Activated CD4-positive, alpha-beta T cell treated with anti-CD3 and anti-CD28 coated beads, Interleukin-2, amount 50 U/mL, for 48 hours (primary cell): ENCODE data around the gene ISG20L2.

Source experiments
- DNase-seq, 2 experiments: peaks; one replicate each; pipeline ENCODE4 v3.0.0-alpha.2; 2020

Gene ISG20L2

GRCh38 chr1:156706657-156707416, 21.7 kb downstream of the ISG20L2 start:
- peak in 1 of 2 experiments; percentile 22 for DNase-seq

DNA sequence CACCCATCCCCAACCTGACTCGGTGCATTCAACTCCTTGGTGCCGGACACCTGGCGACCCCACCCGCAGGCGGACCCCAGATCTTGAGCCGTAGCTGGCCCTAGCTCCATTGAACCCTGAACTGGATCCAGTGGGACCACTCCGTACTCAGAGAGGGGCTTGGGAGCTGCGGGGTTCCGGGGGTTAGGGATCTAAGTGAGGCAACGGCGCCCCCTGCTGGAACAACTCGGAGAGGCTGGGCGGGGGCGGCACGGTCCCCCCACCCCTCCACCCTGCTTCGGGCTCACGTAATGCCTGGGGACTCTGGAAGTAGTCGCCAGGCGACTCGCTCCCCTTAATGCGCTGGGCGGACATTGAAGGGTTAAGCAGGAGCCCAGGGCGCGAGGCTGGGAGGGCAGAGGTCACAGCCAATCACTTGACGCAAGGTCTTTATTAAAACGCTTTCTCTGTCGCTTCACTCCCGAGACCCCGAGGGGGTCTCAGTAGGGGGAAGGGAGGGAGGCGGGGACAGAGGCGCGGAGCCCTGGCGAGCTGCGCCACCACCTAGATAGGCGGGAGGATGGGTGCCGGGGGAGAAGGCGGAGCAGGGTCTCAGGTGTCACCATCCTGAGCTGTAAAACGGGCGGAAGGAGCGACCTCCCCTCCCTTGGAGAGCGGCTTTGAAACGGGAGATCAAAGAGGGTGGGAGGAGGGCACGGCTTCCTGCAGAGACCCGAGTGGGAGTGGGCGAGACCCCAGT, 22.5 kb downstream of the ISG20L2 start:
- peak; percentile 81 to 82 for DNase-seq

GRCh38 chr1:156705321-156705917, 23.1 kb downstream of the ISG20L2 start, which contains the start of gene CRABP2:
Gene CRABP2 (minus strand): TSS chr1:156705583. CDS start chr1:156705446, 137 bp downstream.
- peak; percentile 37 to 45 for DNase-seq

DNA sequence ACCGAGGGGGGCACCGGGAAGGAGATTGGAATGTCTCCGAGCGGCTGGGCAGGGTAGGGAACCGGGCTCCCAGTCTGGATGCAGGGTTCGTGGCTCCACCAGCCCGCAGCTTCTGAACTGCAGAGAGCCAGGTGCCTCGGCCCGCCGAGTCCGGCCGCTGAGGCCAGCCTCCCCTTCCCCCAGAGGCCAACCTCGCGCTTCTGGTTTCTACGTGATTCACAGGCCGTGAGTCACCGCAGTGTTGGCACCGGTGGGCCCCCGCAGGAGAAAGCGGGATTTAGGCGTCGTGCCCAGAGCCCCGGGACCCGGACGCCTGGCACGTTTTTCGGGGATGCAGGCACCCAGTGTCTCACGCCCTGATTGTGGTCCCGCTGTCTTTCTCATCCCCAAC, 23.6 kb downstream of the ISG20L2 start:
- peak; percentile 53 to 68 for DNase-seq

DNA sequence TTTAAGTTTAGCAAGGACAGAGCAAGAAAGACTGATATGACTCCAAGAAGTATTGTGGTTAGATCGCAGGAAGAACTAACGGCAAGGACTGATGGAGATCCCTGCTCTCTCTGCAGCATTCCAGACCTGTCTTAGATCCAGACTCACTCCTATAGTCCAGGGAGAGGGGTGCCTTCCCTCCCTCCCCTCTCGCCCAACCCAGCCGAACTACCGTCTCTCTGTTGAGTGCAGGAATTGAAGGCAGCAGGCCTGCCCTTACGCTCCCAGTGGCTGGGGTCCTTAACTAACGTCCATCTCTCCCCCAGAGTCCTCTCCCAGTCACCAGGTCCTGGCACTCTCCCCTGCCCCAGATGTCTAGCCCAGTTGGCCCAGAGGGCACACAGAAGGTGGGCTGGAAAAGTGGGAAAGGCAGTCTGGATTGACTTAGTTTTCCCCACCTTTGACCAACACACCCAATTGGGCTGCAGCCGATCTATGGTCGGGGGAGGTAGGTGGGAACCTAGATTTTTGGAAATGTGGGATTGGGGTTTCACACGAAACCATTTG, 24.3 kb downstream of the ISG20L2 start:
- DNase-seq, result no peak

DNA sequence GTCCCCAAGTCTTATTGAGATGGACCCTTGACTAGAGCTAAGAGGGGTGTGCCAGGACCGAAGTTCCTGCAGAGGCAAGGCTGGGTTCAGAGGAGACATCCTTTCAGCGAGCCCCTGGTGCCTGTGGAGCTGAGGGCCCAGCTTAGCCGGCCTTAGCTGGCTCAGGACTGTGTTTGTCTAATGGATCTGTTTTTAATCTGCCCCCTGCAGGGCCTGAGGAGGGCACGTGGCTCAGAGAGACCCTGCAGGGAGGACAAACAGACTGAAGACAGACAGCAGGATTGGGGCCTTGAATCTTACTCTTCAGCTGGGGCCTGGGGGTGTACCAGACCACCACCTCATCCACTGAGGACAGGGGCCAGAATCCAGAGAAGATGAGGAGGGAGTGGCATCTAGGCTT, 24.8 kb downstream of the ISG20L2 start:
- DNase-seq, result no peak

GRCh38 chr1:156703336-156703735, 25.2 kb downstream of the ISG20L2 start:
- DNase-seq, result no peak

GRCh38 chr1:156700736-156701531, 27.6 kb downstream of the ISG20L2 start:
- no peak for DNase-seq

DNA sequence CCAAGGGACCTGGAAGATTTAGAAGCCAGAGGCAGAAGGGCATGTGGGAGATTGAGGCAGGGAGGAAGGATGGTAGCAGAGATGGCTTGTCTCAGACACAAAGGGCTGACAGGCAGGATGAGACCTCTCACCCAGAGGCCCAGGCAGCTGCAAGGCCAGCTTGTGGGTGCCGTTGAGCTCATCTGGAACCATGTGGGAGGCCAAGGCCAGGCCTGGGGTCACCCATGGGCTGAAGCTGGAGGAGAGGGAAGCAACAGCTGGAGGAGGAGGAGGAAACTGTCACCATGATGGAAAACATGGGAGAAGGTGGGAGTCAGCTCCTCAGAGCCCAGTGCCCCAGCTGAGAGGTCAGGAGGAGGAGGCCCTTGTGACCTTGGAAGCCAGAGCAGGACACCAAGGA, 29.6 kb downstream of the ISG20L2 start:
- no peak for DNase-seq

DNA sequence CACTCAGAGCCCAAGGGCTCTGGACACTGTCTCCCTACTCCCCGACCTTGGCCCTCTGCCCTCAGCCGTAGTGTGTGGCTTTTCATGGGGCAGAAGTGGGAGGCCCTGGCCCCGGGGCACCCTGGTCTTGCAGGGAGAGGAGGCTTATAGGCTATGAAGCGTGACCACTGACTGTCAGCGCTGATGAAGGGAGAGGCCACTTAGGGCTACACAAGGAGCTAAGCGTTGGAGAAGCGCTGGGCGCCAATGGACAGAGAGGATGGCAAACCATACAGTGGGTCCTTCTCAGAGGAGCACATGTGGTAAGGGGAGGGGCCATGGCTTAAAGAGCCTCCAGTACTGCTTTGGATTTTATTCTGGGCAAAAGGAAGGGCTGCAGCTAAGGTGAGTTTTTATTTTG, 31.1 kb downstream of the ISG20L2 start:
- no peak for DNase-seq

DNA sequence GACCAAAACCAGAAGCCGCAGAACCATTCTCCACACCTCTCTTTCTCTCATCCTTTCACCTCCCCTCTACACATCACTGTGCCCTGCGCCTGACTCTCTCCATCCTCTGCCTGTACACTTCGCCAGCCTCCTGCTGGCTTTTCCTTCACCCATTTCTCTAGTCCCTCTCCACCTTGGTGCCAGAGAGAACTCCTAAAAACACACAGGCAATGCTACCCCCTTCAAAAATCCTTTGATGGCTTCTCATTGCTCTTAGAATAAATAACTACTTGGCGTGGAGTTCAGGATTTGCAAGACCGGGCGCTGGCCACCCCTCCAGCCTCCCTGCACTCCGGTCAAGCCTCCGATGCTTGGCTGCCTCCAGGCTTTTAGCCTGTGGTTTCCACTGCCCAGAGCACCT, 31.8 kb downstream of the ISG20L2 start:
- DNase-seq, result no peak

- no peak for DNase-seq
Measured at GRCh38 chr1:156694690-156694962, 33.9 kb downstream of the ISG20L2 start.

DNA sequence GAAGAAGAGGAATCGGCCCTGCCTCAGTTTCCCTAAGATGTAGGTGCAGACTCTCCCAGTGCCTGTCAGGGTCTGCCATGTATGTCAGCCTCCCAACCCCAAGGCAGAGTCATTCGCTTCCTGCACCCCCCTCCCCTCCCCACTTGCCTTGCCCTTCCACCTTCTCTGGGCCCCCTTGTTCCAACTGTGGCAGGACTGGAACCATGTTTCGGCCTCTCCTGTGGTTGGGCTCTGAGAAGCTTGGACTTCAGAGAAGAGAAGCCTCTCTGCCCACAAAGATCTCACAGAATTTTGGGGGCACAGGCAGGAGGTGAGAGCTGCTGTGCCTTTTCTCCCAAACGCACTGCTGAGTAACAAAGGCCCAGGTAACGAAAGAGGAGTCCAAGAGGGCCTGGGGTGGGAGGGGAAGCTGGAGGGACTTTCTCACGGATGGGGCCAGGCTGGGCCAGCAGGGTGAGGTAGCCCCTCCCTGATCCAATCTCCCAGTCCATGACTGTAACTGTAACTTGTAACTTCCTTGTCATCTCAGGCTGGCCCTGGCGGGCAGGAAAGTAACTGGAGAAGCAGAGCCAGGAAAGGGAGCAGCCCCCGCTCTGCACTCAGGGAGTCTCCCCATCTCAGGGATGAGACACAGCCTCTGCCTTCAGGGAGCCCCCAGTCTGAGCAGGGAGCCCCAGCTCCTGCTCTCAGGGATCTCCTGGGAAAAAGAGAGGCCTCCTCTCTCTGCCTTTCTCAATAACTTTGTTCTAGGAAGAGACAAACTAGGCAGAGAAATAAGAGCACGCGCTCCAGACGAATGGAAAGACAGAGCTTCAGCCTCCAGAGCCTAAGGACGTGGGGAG, 34.5 kb downstream of the ISG20L2 start:
- no peak for DNase-seq

DNA sequence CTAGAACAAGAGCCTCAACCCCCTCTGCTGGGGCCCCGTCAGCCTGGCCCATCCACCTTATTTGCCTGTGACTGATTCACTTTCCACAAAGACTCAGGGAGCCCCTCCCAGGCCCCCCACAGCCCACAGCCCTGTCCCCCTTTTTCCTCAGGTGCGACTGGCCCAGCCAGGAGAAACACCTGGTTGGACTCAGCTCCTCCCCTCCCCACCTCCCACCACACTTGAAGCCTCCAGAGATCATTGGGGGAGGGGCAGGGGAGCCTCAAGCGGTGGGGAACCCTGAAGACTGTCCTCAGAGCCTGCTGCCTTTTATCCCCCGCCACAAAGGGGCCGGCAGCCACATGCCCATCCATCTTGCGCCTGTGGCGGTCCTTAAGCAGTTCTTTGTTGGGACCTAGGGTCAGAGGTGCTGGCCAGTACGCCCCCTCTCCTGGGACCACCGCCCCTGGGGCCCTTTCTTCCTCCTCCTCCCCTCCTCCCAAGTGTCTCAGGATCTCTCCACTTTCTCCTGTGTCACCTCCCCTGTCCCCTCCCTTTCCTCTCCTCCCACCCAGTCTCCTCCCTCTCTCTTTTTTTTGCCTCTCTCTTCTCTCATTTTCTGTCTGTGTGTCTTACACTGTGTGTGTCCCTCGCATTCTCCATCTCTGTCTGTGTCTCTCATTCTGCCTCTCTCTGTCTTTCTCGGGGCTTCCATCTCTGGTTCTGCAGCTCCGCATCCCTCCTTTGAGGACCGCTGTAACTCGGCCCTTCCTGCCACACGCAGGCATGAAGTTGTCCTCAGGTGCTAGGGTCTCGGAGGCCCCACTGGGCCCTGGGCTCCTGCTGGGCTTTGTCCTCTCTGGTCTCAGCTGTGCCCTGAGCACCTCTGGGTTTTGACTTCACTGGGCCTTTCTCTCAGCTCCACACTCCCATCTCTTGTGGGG, 35.4 kb downstream of the ISG20L2 start:
- DNase-seq, result no peak

DNA sequence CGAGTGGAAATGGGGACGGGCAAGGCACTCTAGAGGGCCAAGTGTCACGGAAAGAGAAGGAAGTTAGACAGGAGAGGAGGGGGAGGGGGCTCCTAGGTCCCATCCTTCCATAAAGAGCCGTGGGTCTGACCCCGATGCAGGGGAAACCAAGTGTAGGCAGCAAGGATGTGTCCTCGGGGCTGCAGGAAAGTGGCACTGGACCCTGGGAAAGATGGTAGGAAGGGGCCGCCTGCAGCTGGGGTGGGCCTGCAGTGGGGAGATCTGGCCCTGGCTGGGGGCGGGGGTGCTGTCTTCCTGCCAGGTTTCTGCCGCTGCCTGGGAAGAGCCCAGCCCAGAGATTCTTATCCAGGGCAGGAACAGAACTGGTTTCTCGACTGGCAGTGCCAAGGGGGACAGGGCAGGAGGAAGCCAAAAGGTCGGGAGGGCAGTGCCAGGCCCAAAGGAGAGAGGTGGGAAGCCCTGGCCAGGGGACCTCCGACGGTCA, 36.1 kb downstream of the ISG20L2 start:
- DNase-seq, result no peak

- DNase-seq, result no peak
Measured at GRCh38 chr1:156691665-156692440, 36.7 kb downstream of the ISG20L2 start.

DNA sequence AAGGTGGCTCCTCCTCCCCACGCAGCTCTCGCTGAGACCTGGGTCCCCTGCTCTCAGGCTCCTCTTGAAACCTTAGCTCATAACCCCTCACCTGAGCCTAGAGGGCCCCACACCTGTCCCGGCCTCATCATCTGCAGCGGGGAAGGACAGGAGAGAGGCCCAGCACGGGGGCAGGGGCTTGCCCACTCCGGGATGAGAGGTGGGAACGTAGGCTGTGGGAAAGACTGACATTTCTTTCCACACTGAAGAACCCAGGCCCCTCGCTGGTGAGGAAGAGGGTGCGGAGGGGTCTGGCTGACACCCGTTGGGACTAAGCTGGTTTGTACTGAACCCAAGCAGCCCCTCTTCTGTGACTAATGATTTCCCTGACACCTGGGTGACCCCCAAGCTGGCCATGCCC, 37.4 kb downstream of the ISG20L2 start:
- DNase-seq, result no peak

DNA sequence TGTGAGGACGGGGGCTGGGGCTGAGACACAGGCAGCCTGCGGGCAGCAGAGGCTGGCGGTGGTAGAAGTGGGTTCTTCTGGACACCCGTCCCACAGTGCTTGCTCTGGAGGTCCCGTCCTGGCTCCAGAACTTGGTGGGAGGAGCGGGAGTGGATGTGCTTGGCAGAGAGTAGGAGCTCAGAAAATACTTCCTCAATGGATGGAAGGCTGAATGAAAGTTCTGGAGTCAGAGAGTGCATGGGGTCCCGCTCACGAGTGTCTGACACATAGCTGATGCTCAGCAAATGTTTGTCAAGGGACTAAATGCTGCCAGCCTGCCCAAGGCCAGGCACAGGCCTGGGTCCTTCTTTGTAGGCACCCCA, 37.9 kb downstream of the ISG20L2 start:
- DNase-seq, result no peak

DNA sequence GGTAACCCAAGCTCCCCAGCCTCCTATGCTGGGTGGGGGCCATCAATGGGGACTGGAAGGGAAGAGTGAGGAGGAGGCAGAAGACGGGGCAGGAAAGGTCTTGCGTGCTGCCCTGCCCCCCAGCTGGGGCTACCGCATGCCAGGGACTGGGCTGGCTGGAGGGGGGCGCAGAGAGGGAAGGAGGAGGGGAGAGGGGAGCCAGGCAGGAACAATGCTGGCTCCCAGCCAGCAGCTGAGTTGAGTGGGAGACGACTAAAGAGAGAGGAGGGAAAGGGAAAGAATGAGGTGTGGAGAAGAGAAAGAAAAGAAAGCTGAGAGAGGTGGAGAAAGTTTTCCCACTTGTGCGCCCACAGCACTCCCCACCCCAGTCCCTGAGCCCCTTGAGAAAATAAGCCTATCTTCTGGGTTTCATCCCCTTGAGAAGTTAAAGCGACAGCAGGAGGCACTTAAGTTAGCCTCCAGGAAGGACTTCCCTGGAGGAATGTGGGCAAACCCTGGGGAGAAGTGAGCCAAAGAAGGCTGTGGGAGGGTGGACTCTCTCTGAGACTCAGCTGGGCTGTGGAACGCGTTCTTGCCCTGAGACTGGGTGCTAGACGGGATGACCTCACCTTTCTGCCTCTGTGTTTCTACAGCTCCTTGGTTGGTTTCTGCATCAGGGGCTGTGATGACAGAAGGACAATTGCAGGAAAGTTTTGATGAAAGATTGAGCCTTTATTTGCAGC, 38.5 kb downstream of the ISG20L2 start:
- no peak for DNase-seq
